AG09309 (cell line): Measurements from ENCODE around the gene CRADD.
"Not testable (repeated sequence)": the region's sequence is repeated elsewhere in the genome, so short reads cannot be mapped to it uniquely, and the experiment has no call there.

ENCODE experiments used
- DNase-seq: peaks from one replicate; pipeline ENCODE4 v3.0.0-alpha.2; 2010; ENCODE audit warnings: low read depth
- H3K4me3 ChIP-seq: 2 replicates; pipeline ENCODE4 v1.5.1; 2011; ENCODE audit warnings: mild to moderate bottlenecking, low read depth, low read length, moderate library complexity; ENCODE audit not compliant: control insufficient read depth
- CTCF ChIP-seq: IDR thresholded peaks from 2 replicates; pipeline ENCODE4 v1.5.1; 2011; ENCODE audit warnings: mild to moderate bottlenecking, low read depth, low read length, inconsistent platforms; ENCODE audit not compliant: insufficient read depth, control insufficient read depth; ENCODE audit errors: missing control alignments

Gene CRADD

GRCh38 chr12:93877446-93877845 lies 200.3 kb downstream of the CRADD start:
- TF ChIP-seq CTCF, result no peak
- no peak for DNase-seq
- no peak overlapping the region for H3K4me3 ChIP-seq

GRCh38 chr12:93879476-93880421 lies 202.6 kb downstream of the CRADD start:
- DNase-seq, result peak; percentile 88
- H3K4me3 ChIP-seq, result no peak overlapping the region

GRCh38 chr12:93880853-93881522 lies 203.8 kb downstream of the CRADD start:
- DNase-seq, result no peak
- no peak overlapping the region for H3K4me3 ChIP-seq

More at GRCh38 chr12:93879476-93880421, 202.6 kb downstream of the CRADD start:
- no peak for TF ChIP-seq CTCF

GRCh38 chr12:93882763-93883162 lies 205.6 kb downstream of the CRADD start:
- no peak for DNase-seq
- no peak overlapping the region for H3K4me3 ChIP-seq
- TF ChIP-seq CTCF, result no peak

More at GRCh38 chr12:93880853-93881522, 203.8 kb downstream of the CRADD start:
- TF ChIP-seq CTCF, result no peak

GRCh38 chr12:93883436-93884154 lies 206.4 kb downstream of the CRADD start:
- peak; percentile 51 for DNase-seq
- no peak overlapping the region for H3K4me3 ChIP-seq
- TF ChIP-seq CTCF, result no peak

GRCh38 chr12:93884794-93885460 lies 207.8 kb downstream of the CRADD start:
- no peak for TF ChIP-seq CTCF
- no peak for DNase-seq
- H3K4me3 ChIP-seq, result no peak overlapping the region

GRCh38 chr12:93885973-93886532 lies 208.9 kb downstream of the CRADD start:
- not testable (repeated sequence) for H3K4me3 ChIP-seq, DNase-seq
